Panc1 (cell line): Measurements from ENCODE around the gene IRGC. TPM values are rescaled to one million over a fixed set of nuclear protein-coding genes. Genes with fewer than 3 reads are reported as not detected.
A peak's percentile ranks its signal among the peaks of the same experiment; 100 is the strongest.

Source experiments
- ATAC-seq: fragments of 200-7000 bp; cut with Tn5 transposase; 2 replicates; pipeline ENCODE4 v1.9.1; 2020; ENCODE audit warnings: mild to moderate bottlenecking, moderate library complexity
- Bru-seq: library from RNA; stranded (reverse); fragments of 400-500 nt; gene quantifications from one replicate; lab custom pipeline; 2021; lab: Mats Ljungman, UMichigan
- BruChase-seq, 2 experiments: library from RNA; stranded (reverse); fragments of 400-500 nt; gene quantifications; one replicate each; lab custom pipeline; 2021; lab: Mats Ljungman, UMichigan
- BruUV-seq: library from RNA; stranded (reverse); fragments of 400-500 nt; replicated peaks from 2 replicates; lab custom pipeline; 2021; lab: Mats Ljungman, UMichigan
- CTCF ChIA-PET: fragments of 300-600 bp; sonication (Branson Sonifier 250); formaldehyde crosslinking; loops from one replicate; lab custom pipeline; 2022; ENCODE audit warnings: antibody characterized with exemption; lab: Charles Lee
- POLR2A ChIA-PET: fragments of 300-600 bp; sonication (Branson Sonifier 250); formaldehyde crosslinking; loops from one replicate; lab custom pipeline; 2022; ENCODE audit warnings: antibody characterized with exemption; lab: Charles Lee
- DNase-seq: peaks from one replicate; pipeline ENCODE4 v3.0.0-alpha.2; 2010; ENCODE audit warnings: low read depth, low spot score
- H3K27ac ChIP-seq: 2 replicates; pipeline ENCODE4 v1.5.1; 2011; ENCODE audit warnings: mild to moderate bottlenecking, low read length, inconsistent platforms
- H3K27me3 ChIP-seq: fragments of 200-500 bp; sonication (Bioruptor generic); 2 replicates; pipeline ENCODE4 v1.6.0; 2014; ENCODE audit warnings: low read length, inconsistent platforms; ENCODE audit not compliant: control insufficient read depth, insufficient read depth
- H3K36me3 ChIP-seq: fragments of 200-500 bp; sonication (Bioruptor generic); 2 replicates; pipeline ENCODE4 v1.5.1; 2014; ENCODE audit warnings: inconsistent platforms, mild to moderate bottlenecking, low read length, moderate library complexity; ENCODE audit not compliant: control insufficient read depth, insufficient read depth
- H3K4me1 ChIP-seq: 2 replicates; pipeline ENCODE4 v1.5.1; 2011; ENCODE audit warnings: inconsistent platforms, mild to moderate bottlenecking, low read length, moderate library complexity; ENCODE audit not compliant: control insufficient read depth, insufficient read depth
- H3K4me3 ChIP-seq, 2 experiments: 2 replicates each; pipeline ENCODE4 v1.5.1; 2011 to 2012; ENCODE audit warnings: low read depth in 2 of 2, low read length in 2 of 2, mild to moderate bottlenecking in 2 of 2, inconsistent platforms in 1 of 2, moderate library complexity in 1 of 2
- H3K9me3 ChIP-seq: fragments of 200-500 bp; sonication (Bioruptor generic); 2 replicates; pipeline ENCODE4 v1.5.1; 2014; ENCODE audit warnings: low read depth, mild to moderate bottlenecking, inconsistent platforms, low read length, moderate library complexity; ENCODE audit not compliant: control insufficient read depth, insufficient read depth
- POLR2AphosphoS5 ChIP-seq: IDR thresholded peaks from 2 replicates; pipeline ENCODE4 v1.6.1; 2012; ENCODE audit warnings: mild to moderate bottlenecking, low read depth, low read length, moderate library complexity
- SIN3A ChIP-seq: IDR thresholded peaks from 2 replicates; pipeline ENCODE4 v1.6.1; 2012; ENCODE audit warnings: low read depth, mild to moderate bottlenecking, low read length, moderate library complexity, borderline replicate concordance; ENCODE audit not compliant: insufficient read depth
- TCF7L2 ChIP-seq: IDR thresholded peaks from 2 replicates; pipeline ENCODE4 v1.6.1; 2011; ENCODE audit warnings: mild to moderate bottlenecking, low read depth, low read length, inconsistent platforms
- in situ Hi-C: cut with HindIII; loops from 2 replicates; pipeline ENCODE4 v1.10.0; 2016; ENCODE audit warnings: low sequenced_read_pairs, low pct_unique_long_range_greater_than_20kb
- intact Hi-C: fragments of 100-400 bp; cut with micrococcal nuclease; formaldehyde crosslinking; loops from one replicate; pipeline ENCODE4 v1.10.0; 2022; ENCODE audit not compliant: unreplicated experiment
- long read RNA-seq: library from polyadenylated mRNA; unstranded; transcript quantifications from one replicate; pipeline ENCODE4 v2.0.0, GENCODE V29; 2021; ENCODE audit not compliant: unreplicated experiment
- polyA plus RNA-seq: library from polyadenylated mRNA; unstranded; fragments of >200 nt; gene quantifications from one replicate; pipeline ENCODE4 v1.2.1, GENCODE V29; 2012; ENCODE audit warnings: missing spikeins; ENCODE audit not compliant: insufficient read length
- total RNA-seq: library from RNA; stranded (reverse); gene quantifications from one replicate; pipeline ENCODE4 v1.2.1, GENCODE V29; 2021; ENCODE audit not compliant: unreplicated experiment
- TF ChIP-seq, protein P1 (sequence below), 2 experiments: IDR thresholded peaks; 2 replicates each; pipeline ENCODE4 v1.6.1; 2011 to 2012; ENCODE audit warnings: low read depth in 2 of 2, control low read depth in 1 of 2, low read length in 1 of 2, mild to moderate bottlenecking in 1 of 2, moderate library complexity in 1 of 2; ENCODE audit not compliant: insufficient read depth in 1 of 2
- TF ChIP-seq, protein P2 (sequence below): fragments of 450-650 bp; IDR thresholded peaks from 2 replicates; pipeline ENCODE4 v1.5.1; 2017; ENCODE audit warnings: mild to moderate bottlenecking

IRGC gene, protein sequence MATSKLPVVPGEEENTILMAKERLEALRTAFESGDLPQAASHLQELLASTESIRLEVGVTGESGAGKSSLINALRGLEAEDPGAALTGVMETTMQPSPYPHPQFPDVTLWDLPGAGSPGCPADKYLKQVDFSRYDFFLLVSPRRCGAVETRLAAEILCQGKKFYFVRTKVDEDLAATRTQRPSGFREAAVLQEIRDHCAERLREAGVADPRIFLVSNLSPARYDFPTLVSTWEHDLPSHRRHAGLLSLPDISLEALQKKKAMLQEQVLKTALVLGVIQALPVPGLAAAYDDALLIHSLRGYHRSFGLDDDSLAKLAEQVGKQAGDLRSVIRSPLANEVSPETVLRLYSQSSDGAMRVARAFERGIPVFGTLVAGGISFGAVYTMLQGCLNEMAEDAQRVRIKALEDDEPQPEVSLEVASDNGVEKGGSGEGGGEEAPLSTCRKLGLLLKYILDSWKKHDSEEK
- total RNA-seq: not detected
- not detected for polyA plus RNA-seq
- not detected for Bru-seq, nascent RNA
- BruChase-seq, experiment 1, labeled RNA remaining after a 2-hour chase: not detected
- BruChase-seq, experiment 2, labeled RNA remaining after a 6-hour chase: not detected
- long read RNA-seq: 0 reads

DNA sequence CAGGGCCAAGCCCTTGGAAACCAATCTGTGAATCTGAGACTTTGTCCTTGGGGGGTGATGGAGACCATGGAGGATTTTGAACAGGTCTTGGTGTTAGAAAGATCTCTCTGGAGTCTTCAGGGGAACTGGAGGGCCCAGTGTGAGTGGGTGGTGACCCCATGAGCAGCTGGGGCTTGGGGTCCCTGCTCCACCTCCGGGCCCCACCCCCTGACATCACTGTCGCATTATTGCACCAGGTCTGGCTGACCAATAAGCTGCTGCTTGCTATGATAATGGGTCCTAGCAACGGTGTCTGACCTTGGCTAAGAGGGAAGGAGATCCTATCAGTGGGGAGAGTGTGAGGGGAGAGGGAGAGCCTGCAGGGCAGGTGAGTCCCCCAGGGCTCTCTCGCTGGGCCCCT, at the start of gene IRGC:
IRGC (plus strand) TSS at position 301 of the 400 bp plus-strand sequence. CDS start 2,483 bp downstream, outside the sequence.
- H3K4me3 ChIP-seq: no peak within 1 kb of the TSS
- no peak for ATAC-seq
- ChIA-PET CTCF (no interaction called here), POLR2A (no interaction called here)
- H3K4me1 ChIP-seq: no peaks in the 10 kb centered on the region
- TF ChIP-seq, protein P1, sequence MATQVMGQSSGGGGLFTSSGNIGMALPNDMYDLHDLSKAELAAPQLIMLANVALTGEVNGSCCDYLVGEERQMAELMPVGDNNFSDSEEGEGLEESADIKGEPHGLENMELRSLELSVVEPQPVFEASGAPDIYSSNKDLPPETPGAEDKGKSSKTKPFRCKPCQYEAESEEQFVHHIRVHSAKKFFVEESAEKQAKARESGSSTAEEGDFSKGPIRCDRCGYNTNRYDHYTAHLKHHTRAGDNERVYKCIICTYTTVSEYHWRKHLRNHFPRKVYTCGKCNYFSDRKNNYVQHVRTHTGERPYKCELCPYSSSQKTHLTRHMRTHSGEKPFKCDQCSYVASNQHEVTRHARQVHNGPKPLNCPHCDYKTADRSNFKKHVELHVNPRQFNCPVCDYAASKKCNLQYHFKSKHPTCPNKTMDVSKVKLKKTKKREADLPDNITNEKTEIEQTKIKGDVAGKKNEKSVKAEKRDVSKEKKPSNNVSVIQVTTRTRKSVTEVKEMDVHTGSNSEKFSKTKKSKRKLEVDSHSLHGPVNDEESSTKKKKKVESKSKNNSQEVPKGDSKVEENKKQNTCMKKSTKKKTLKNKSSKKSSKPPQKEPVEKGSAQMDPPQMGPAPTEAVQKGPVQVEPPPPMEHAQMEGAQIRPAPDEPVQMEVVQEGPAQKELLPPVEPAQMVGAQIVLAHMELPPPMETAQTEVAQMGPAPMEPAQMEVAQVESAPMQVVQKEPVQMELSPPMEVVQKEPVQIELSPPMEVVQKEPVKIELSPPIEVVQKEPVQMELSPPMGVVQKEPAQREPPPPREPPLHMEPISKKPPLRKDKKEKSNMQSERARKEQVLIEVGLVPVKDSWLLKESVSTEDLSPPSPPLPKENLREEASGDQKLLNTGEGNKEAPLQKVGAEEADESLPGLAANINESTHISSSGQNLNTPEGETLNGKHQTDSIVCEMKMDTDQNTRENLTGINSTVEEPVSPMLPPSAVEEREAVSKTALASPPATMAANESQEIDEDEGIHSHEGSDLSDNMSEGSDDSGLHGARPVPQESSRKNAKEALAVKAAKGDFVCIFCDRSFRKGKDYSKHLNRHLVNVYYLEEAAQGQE (IDR thresholded peaks at IDR 0.05; ENCODE audit: insufficient read depth in 1 of 2, low read depth in 2 of 2, low read length in 1 of 2): no peak
- TF ChIP-seq SIN3A (no peak), TCF7L2 (no peak), POLR2AphosphoS5 (no peak)
- TF ChIP-seq, protein P2, sequence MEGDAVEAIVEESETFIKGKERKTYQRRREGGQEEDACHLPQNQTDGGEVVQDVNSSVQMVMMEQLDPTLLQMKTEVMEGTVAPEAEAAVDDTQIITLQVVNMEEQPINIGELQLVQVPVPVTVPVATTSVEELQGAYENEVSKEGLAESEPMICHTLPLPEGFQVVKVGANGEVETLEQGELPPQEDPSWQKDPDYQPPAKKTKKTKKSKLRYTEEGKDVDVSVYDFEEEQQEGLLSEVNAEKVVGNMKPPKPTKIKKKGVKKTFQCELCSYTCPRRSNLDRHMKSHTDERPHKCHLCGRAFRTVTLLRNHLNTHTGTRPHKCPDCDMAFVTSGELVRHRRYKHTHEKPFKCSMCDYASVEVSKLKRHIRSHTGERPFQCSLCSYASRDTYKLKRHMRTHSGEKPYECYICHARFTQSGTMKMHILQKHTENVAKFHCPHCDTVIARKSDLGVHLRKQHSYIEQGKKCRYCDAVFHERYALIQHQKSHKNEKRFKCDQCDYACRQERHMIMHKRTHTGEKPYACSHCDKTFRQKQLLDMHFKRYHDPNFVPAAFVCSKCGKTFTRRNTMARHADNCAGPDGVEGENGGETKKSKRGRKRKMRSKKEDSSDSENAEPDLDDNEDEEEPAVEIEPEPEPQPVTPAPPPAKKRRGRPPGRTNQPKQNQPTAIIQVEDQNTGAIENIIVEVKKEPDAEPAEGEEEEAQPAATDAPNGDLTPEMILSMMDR: no peak
- in situ Hi-C loops (no loop called here), intact Hi-C loops (no loop called here)
- no peak within 1 kb of the TSS for H3K27ac ChIP-seq
- H3K9me3 ChIP-seq: no peaks in the 10 kb centered on the region
- no peak for DNase-seq
- no peaks in the 10 kb centered on the region for H3K27me3 ChIP-seq
- no TSS peak for BruUV-seq
- H3K36me3 ChIP-seq: no peaks in the 10 kb centered on the region

DNA sequence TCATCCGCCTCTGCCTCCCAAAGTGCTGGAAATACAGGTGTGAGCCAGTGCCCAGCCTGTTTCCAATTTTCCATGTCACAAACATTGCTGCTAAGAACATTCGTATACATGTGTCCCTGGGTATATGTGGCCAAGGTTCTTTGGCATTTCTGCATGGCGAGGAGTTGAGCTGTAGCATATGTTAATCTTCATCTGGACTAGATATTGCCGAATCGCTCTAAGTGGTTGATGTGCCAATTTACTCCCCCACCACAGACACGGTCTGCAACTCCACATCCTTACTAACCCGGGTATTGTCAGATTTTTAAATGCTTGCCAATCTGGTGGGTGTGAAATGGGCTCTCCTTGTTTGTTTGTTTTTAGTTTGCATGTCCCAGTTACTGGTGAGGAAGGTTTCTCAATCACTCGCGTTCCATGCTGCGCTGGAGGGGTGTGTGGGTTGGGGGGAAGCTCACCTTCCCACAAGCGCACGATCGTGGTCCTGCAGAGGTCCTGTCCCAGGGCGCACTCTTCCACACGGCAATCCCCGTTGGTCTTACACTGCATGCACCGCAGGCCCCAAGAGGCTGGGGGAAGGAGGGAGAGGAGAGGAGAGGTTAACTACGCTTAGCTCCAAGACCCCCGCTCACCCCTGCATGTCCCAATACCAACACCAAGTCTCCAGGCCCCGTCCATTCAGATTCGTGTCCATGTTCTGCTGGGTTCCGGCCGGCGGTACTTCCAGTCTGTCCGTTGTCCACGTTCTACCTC, 48.6 kb upstream of the IRGC start:
- Histone ChIP-seq H3K36me3 (no peaks in the 10 kb centered on the region), H3K27me3 (no peaks in the 10 kb centered on the region), H3K27ac (no peak overlapping the region), H3K9me3 (no peaks in the 10 kb centered on the region), H3K4me1 (peaks cover 7% of the 10 kb centered on the region), H3K4me3 (peak overlapping the region; percentile 51 to 53)
- intact Hi-C loops: no loop called here
- DNase-seq (no peak), ATAC-seq (no peak)
- TF ChIP-seq, protein P1 (IDR thresholded peaks at IDR 0.05; ENCODE audit: insufficient read depth in 1 of 2, low read depth in 2 of 2, low read length in 1 of 2): no peak
- TF ChIP-seq, protein P2: no peak
- no peak for TF ChIP-seq POLR2AphosphoS5
- TF ChIP-seq SIN3A: no peak
- TF ChIP-seq TCF7L2: no peak
- in situ Hi-C loops: no loop called here
- CTCF ChIA-PET: interaction anchor here (1.2 kb wide), 1 partner anchor 112 kb away, joined by 4 read pairs; no protein-coding TSS in a partner anchor
- POLR2A ChIA-PET: no interaction called here
- no TSS peak for BruUV-seq
